ENCODE results near the gene MNX1.

DNA sequence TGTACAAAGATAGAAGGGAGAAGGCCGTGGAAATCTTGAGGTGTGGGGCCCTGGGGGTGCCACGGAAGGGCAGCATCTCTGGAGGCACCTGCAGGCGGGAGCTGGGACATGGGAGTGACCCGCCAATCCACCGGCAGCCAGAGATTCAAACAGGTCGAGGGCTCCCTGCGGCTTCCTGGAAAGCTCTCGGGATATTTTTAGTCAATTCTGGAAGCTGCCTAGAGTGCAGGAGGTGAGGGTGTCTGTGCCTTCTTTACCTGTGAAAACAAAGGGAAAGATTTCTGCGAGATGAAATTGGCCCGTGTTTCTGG, 16.6 kb downstream of the MNX1 start:
- TF ChIP-seq RFX5 (IDR thresholded peaks at IDR 0.05; ENCODE audit: low read depth, low read length) = no peak
- no peak for TF ChIP-seq POLR2AphosphoS2 (IDR thresholded peaks at IDR 0.05; ENCODE audit: low read depth, low read length)
- no peak for TF ChIP-seq JUNB (IDR thresholded peaks at IDR 0.05)
- no peak for TF ChIP-seq POLR2A (IDR thresholded peaks at IDR 0.05; ENCODE audit: low read depth, low read length)
- TF ChIP-seq, protein P1, sequence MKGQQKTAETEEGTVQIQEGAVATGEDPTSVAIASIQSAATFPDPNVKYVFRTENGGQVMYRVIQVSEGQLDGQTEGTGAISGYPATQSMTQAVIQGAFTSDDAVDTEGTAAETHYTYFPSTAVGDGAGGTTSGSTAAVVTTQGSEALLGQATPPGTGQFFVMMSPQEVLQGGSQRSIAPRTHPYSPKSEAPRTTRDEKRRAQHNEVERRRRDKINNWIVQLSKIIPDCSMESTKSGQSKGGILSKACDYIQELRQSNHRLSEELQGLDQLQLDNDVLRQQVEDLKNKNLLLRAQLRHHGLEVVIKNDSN (IDR thresholded peaks at IDR 0.05; ENCODE audit: borderline replicate concordance, extremely low read length, insufficient read depth, low read depth, low read length) = no peak
- TF ChIP-seq MXI1 (IDR thresholded peaks at IDR 0.05; ENCODE audit: low read depth, low read length) = no peak
- TF ChIP-seq, protein P2, sequence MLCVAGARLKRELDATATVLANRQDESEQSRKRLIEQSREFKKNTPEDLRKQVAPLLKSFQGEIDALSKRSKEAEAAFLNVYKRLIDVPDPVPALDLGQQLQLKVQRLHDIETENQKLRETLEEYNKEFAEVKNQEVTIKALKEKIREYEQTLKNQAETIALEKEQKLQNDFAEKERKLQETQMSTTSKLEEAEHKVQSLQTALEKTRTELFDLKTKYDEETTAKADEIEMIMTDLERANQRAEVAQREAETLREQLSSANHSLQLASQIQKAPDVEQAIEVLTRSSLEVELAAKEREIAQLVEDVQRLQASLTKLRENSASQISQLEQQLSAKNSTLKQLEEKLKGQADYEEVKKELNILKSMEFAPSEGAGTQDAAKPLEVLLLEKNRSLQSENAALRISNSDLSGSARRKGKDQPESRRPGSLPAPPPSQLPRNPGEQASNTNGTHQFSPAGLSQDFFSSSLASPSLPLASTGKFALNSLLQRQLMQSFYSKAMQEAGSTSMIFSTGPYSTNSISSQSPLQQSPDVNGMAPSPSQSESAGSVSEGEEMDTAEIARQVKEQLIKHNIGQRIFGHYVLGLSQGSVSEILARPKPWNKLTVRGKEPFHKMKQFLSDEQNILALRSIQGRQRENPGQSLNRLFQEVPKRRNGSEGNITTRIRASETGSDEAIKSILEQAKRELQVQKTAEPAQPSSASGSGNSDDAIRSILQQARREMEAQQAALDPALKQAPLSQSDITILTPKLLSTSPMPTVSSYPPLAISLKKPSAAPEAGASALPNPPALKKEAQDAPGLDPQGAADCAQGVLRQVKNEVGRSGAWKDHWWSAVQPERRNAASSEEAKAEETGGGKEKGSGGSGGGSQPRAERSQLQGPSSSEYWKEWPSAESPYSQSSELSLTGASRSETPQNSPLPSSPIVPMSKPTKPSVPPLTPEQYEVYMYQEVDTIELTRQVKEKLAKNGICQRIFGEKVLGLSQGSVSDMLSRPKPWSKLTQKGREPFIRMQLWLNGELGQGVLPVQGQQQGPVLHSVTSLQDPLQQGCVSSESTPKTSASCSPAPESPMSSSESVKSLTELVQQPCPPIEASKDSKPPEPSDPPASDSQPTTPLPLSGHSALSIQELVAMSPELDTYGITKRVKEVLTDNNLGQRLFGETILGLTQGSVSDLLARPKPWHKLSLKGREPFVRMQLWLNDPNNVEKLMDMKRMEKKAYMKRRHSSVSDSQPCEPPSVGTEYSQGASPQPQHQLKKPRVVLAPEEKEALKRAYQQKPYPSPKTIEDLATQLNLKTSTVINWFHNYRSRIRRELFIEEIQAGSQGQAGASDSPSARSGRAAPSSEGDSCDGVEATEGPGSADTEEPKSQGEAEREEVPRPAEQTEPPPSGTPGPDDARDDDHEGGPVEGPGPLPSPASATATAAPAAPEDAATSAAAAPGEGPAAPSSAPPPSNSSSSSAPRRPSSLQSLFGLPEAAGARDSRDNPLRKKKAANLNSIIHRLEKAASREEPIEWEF (IDR thresholded peaks at IDR 0.05; ENCODE audit: insufficient replicate concordance, low read depth, low read length) = no peak
- TF ChIP-seq EZH2 (IDR thresholded peaks at IDR 0.05; ENCODE audit: borderline replicate concordance, control insufficient read depth, low read depth, low read length) = no peak
- no peak for TF ChIP-seq SMAD1 (IDR thresholded peaks at IDR 0.05; ENCODE audit: low read depth, partially characterized antibody)
- TF ChIP-seq, protein P3, sequence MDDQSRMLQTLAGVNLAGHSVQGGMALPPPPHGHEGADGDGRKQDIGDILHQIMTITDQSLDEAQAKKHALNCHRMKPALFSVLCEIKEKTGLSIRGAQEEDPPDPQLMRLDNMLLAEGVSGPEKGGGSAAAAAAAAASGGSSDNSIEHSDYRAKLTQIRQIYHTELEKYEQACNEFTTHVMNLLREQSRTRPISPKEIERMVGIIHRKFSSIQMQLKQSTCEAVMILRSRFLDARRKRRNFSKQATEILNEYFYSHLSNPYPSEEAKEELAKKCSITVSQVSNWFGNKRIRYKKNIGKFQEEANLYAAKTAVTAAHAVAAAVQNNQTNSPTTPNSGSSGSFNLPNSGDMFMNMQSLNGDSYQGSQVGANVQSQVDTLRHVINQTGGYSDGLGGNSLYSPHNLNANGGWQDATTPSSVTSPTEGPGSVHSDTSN (IDR thresholded peaks at IDR 0.05; ENCODE audit: insufficient replicate concordance, low read depth, low read length) = no peak
- no peak for TF ChIP-seq DPF2 (IDR thresholded peaks at IDR 0.05)
